Measurements from ENCODE around the gene C6orf47.
A peak's percentile ranks its signal among the peaks of the same experiment; 100 is the strongest.
"Not testable (repeated sequence)": the region's sequence is repeated elsewhere in the genome, so short reads cannot be mapped to it uniquely, and the experiment has no call there.

C6orf47 gene

GRCh38 chr6:31660381-31661261 lies at the start of gene C6orf47:
Gene C6orf47 (minus strand): TSS chr6:31660778. CDS start chr6:31659947, 831 bp downstream.
- peak; percentile 69 for DNase-seq (ENCODE audit: low spot score)

GRCh38 chr6:31709157-31709556 lies 48.6 kb upstream of the C6orf47 start:
- not testable (repeated sequence) for DNase-seq (ENCODE audit: low spot score)

GRCh38 chr6:31708224-31708623 lies 47.6 kb upstream of the C6orf47 start:
- no peak for DNase-seq (ENCODE audit: low spot score)

GRCh38 chr6:31707701-31708100 lies 47.1 kb upstream of the C6orf47 start:
- DNase-seq (ENCODE audit: low spot score), result no peak

- no peak for DNase-seq (ENCODE audit: low spot score)
Observed at GRCh38 chr6:31706599-31706998, 46.0 kb upstream of the C6orf47 start, which contains the start of gene LY6G6F. Gene LY6G6F (plus strand): TSS chr6:31706866. CDS start chr6:31706907, 41 bp downstream.

- no peak for DNase-seq (ENCODE audit: low spot score)
Observed at GRCh38 chr6:31705931-31706330, 45.4 kb upstream of the C6orf47 start.

- peak; percentile 97 for DNase-seq (ENCODE audit: low spot score)
Observed at GRCh38 chr6:31702819-31703716, 42.5 kb upstream of the C6orf47 start, which contains the start of gene ABHD16A. Gene ABHD16A (minus strand): TSS chr6:31703324. CDS start chr6:31703281, 43 bp downstream.

GRCh38 chr6:31702405-31702818 lies 41.8 kb upstream of the C6orf47 start:
- DNase-seq (ENCODE audit: low spot score), result no peak

- DNase-seq (ENCODE audit: low spot score), result no peak
Observed at GRCh38 chr6:31701666-31702404, 41.3 kb upstream of the C6orf47 start.

- DNase-seq (ENCODE audit: low spot score), result no peak
Observed at GRCh38 chr6:31700740-31701401, 40.3 kb upstream of the C6orf47 start.

GRCh38 chr6:31697555-31697954 lies 37.0 kb upstream of the C6orf47 start:
- no peak for DNase-seq (ENCODE audit: low spot score)

- no peak for DNase-seq (ENCODE audit: low spot score)
Observed at GRCh38 chr6:31693535-31693934, 33.0 kb upstream of the C6orf47 start.

- no peak for DNase-seq (ENCODE audit: low spot score)
Observed at GRCh38 chr6:31692886-31693285, 32.3 kb upstream of the C6orf47 start.

GRCh38 chr6:31692353-31692752 lies 31.8 kb upstream of the C6orf47 start:
- DNase-seq (ENCODE audit: low spot score), result no peak

- no peak for DNase-seq (ENCODE audit: low spot score)
Observed at GRCh38 chr6:31691564-31692108, 31.1 kb upstream of the C6orf47 start.

GRCh38 chr6:31691078-31691463 lies 30.5 kb upstream of the C6orf47 start:
- DNase-seq (ENCODE audit: low spot score), result no peak

GRCh38 chr6:31690231-31691077 lies 29.9 kb upstream of the C6orf47 start:
- DNase-seq (ENCODE audit: low spot score), result no peak

GRCh38 chr6:31689249-31690110 lies 28.9 kb upstream of the C6orf47 start:
- no peak for DNase-seq (ENCODE audit: low spot score)
